Suprapubic skin (tissue), 4 donors: ENCODE measurements around the gene S100A16.

Experiments used
- POLR2A ChIP-seq, 2 donors: fragments of 450-650 bp; IDR thresholded peaks; one replicate each; pipeline ENCODE4 v1.6.1; 2017; ENCODE audit warnings: antibody characterized with exemption in 2 of 2, mild to moderate bottlenecking in 2 of 2, moderate library complexity in 2 of 2
- POLR2AphosphoS5 ChIP-seq, 3 donors: sonication (generic); formaldehyde crosslinking; IDR thresholded peaks; one replicate each; pipeline ENCODE4 v1.6.1; 2017; ENCODE audit warnings: antibody characterized with exemption in 3 of 3
- TF ChIP-seq, protein P1 (sequence below), 2 donors: fragments of 200-600 bp in 1 of 2; fragments of 450-650 bp in 1 of 2; sonication (generic) in 1 of 2; IDR thresholded peaks; one replicate each; pipeline ENCODE4 v1.5.1; 2016 to 2019; ENCODE audit warnings: antibody characterized with exemption in 2 of 2, mild to moderate bottlenecking in 1 of 2, moderate library complexity in 1 of 2

DNA sequence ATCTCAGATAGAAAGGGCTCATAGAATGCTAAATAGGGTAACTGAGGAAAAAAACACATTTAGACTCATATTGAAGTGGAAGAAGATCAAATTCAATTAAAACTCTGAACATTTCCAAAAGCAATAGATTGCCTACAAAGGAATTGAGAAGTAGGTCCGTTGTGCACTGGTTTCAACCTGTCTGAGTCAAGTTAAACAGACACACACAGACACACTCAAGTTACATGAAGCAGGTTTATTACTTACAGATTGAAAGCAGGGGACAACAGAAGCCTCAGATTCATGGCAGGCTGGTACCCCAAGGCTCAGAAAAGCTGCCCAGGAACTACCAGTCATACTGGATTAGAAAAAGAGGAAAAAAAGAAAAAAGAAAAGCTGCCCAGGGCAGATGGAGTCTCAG is 26.6 kb downstream of the S100A16 start:
- TF ChIP-seq, protein P1, sequence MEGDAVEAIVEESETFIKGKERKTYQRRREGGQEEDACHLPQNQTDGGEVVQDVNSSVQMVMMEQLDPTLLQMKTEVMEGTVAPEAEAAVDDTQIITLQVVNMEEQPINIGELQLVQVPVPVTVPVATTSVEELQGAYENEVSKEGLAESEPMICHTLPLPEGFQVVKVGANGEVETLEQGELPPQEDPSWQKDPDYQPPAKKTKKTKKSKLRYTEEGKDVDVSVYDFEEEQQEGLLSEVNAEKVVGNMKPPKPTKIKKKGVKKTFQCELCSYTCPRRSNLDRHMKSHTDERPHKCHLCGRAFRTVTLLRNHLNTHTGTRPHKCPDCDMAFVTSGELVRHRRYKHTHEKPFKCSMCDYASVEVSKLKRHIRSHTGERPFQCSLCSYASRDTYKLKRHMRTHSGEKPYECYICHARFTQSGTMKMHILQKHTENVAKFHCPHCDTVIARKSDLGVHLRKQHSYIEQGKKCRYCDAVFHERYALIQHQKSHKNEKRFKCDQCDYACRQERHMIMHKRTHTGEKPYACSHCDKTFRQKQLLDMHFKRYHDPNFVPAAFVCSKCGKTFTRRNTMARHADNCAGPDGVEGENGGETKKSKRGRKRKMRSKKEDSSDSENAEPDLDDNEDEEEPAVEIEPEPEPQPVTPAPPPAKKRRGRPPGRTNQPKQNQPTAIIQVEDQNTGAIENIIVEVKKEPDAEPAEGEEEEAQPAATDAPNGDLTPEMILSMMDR (IDR thresholded peaks at IDR 0.05) = no peak
- TF ChIP-seq POLR2A (IDR thresholded peaks at IDR 0.05) (no peak), POLR2AphosphoS5 (IDR thresholded peaks at IDR 0.05) (no peak)
